ENCODE data around the gene CDC42EP4.
A peak's percentile ranks its signal among the peaks of the same experiment; 100 is the strongest.

Gene CDC42EP4, protein sequence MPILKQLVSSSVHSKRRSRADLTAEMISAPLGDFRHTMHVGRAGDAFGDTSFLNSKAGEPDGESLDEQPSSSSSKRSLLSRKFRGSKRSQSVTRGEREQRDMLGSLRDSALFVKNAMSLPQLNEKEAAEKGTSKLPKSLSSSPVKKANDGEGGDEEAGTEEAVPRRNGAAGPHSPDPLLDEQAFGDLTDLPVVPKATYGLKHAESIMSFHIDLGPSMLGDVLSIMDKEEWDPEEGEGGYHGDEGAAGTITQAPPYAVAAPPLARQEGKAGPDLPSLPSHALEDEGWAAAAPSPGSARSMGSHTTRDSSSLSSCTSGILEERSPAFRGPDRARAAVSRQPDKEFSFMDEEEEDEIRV

DNA sequence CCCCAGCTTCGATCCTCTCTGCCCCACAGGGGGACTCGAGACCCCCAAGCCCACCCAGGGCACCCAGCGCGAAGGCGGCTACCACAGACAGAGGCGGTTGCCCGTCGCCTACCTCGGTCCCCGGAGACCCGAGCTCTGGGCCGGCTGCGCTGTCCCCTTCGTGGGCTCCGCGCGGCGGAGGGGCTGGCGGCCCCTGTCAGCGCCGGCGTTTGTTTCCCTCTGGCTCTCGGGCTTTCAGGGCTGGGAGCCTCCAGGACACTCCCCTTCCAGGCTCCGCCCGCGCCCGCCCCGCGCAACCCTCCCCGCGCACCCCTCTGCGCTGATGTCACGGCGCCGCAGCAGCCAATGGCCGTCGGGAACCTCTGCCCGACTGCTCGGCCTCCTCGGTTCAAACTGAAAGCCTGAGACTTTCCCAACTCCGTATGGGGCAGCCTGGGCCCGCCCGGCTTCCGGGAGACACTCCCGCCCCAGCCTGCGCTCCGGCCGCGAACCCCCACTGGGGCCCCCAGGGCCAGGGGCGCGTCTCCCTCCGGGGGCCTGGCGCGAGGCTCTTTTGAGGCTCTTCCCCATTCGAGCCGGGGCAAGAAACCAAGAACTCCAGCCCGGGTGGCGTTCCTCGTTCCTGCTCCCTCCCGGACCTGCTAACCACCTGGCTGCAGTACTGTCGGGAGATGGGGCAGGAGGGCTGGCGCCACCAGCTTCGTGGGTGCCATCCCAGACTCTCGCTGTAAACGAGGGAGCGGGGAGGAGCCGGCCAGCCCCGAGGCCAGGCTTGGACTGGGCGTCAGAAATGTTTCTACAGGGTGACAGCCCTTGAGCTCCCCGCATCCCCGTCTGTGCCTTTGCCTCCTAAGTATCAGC lies at the start of gene CDC42EP4:
TSS of gene CDC42EP4 (minus strand) at position 221 of the 861 bp plus-strand sequence. CDS start 25,501 bp downstream, outside the sequence.
- DNase-seq (ENCODE audit: low read depth in 3 of 3) = peak; percentile 69 to 87 (median 73)

DNA sequence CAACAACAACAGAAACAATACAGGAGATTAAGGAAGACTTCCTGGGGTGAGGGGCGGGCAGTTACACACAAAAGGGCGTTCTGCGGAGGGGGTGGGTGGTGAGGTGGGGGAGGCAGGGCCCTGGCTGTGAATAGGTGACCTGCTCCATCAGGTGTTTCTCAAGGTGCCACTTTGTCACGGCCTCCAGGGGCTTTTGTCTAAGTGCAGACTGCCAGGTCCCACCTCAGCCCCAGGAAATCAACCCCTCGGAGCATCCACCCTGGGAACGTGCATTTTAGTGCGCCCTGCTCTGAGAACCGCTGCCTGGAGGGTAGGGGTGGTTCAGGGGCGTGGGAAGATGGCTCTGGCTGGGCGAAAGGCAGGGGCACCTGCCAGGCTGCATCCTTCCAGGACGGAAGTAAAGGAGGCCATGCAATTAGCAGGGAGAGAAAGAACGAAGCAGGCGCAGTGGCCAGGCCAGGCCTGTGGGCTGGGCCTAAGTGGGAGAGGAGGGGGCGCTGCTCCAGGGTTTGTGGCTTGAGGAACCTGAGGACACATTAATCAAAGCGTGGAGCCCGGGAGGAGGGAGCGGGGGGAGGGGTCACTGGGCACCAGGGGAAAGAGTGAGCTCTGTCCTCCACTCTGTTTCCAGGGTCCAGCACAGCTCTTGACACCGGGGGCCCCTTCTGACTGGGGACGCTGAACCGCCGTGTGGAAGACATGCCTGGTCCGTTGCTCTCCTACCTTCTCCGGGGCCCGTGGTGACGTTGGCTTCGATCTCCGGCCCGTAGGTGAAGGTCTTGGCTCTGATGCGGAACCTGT lies 49.4 kb upstream of the CDC42EP4 start:
- DNase-seq (ENCODE audit: low read depth in 3 of 3) = no peak

DNA sequence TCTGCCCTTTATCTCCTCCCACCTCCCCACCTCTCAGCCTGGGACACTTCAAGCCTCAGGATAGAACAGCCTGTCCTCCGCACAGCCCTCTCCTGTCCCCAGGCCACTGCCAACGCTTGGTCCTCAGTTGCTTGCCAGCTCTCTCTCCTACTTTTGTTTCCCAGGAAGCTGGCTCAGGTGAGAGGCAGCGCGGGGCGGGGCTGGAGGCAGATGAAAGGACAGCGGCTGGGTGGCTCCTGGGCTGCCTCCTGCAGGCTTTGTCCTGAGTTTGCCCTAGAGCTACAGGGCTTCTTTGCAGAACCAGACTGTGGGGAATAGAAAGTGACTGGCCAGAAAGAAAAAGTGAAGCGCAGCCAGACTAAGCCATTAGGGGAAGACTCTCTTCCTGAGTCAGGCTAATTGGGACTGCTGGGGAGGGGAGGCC lies 48.2 kb upstream of the CDC42EP4 start:
- DNase-seq (ENCODE audit: low read depth in 3 of 3) = no peak

DNA sequence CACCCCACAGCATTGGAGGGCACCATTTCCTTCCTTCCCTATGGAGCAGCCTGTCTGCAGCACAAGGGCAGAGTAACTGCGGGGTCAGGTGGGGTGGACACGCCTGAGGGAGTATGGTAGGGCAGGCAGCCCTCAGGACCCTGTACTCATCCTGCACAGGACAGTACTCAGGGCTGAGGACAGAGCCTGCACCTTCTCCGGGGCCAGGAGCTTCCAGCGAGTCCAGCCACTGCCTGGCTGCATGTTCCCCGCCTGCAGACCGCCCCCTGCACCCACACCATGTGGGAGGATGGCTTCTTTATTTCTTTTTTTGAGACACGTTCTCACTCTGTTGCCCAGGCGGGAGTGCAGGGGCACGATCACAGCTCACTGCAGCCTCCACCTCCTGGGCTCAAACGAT lies 47.6 kb upstream of the CDC42EP4 start:
- DNase-seq (ENCODE audit: low read depth in 3 of 3) = no peak

DNA sequence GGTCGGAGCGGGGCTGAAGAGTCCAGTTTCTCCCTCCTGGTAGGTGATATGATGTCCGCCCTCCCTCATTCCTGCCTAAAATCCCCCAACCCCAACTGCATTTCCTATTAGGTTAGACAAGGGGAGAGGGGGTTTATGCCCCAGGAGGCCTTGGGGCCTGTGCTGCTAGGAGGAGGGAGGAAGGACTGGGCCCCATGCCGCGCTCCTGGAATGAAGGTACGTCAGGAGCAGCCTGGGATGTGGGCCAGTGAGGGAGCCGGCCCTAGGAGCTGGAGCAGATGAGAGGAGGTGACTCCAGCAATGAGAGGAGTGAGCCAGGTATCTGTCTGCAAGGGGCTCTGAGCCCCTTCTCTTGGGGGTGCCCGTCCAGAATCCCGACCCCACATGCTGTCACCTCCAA lies 46.9 kb upstream of the CDC42EP4 start:
- DNase-seq (ENCODE audit: low read depth in 3 of 3) = no peak

DNA sequence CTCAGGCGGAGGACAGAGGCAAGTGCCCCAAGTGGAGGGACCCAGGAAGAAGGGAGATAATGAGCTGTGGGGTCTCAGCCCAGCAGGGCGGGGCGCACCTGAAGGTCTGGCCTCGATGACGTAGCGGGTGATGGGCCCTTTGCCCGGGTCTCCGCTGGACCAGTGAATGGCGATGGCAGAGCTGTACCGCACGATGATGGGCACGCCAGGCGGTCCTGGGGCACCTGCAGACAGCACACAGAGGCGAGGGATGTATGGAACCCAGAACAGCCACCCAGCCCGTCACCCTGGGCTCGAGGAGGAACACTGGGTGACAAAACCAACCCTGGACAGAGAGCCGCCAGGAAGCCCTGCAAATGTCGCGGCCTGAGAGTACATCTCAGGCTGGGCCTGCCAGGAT lies 46.2 kb upstream of the CDC42EP4 start:
- no peak for DNase-seq (ENCODE audit: low read depth in 3 of 3)

DNA sequence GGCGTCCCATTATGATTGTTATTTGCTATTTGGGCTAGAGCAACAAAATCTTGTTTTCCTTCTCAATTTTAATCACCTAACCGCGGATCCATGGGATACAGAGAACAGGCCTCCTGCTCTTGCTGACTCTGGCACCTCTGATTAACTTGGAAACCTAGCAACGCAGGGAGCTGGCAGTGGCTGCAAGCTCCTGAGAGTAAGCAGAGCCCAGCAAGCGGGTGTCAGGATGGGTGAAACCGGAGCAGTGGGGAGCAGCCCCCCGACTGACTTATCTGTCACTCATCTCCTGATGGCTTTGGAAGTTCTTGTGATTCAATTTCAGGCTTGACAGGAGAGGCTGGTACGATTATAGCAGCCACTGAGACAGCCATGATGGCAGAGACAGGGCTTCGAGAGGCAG lies 45.5 kb upstream of the CDC42EP4 start:
- DNase-seq (ENCODE audit: low read depth in 3 of 3) = no peak

DNA sequence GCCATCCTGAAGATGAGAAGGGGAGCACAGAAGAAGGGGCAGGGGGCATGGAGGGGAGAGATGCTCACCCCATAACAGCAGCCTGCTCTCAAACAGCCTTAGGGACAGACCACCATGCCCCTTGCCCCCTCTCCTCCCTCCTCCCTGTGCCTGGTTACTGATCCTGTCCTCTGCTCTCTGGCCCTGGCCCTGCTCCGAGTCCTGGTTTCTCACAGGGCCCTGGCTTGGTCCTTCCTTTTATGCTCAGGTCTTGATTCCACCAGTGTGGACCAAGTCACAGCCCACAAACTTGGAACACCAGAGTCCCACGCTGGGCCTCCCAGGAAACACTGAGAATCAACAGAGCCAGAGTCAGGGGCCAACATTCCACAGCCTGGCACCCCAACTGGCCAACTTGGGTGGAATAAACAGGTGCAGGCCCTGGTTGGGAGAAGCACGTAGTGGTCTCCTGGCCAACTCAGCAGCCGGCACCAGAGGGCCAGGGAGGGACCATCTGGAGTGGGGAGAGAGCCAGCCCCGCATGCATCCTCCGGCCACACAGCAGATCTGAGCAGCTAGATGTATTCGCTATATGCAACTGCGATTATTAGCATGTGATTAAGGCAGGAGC lies 44.9 kb upstream of the CDC42EP4 start:
- DNase-seq (ENCODE audit: low read depth in 3 of 3) = no peak

DNA sequence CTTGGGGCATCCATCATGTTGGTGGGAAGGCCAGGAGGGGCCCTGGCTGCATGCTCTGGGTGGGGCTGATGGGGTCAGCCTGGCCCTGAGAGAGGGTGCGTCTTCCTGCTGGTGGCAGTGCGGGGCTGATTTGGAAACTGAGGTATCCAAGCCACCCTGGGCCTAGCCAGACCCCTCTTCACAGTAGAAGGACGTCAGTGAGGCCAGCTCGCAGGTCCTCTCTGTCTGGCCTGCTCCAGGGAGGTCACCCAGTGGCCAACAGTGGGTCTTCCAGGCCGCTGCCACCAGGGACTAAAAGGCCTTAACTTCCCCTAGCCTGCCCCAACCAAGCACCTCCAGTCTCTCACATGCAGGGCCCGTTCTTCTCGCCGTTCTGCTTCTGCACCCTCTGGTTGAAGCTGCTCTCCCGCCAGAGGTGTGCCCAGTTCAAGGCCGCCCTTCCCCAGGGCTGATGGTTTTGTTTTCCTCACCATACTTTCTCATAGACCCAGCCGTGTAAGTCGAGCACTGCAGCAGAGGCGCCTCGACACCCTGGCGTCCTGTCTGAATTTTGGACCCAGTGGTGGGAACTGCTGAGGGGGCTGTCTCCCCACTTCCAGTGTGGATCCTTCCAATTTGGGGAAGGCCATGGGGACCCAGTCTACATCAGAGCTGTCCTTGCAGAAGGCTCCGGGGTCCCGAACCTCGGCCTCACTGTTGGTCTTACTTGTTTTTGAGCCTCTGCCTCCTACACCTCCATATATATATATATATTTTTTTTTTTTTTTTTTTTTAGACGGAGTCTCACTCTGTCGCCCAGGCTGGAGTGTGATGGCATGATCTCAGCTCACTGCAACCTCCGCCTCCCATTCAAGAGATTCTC lies 42.9 kb upstream of the CDC42EP4 start:
- DNase-seq (ENCODE audit: low read depth in 3 of 3) = no peak

DNA sequence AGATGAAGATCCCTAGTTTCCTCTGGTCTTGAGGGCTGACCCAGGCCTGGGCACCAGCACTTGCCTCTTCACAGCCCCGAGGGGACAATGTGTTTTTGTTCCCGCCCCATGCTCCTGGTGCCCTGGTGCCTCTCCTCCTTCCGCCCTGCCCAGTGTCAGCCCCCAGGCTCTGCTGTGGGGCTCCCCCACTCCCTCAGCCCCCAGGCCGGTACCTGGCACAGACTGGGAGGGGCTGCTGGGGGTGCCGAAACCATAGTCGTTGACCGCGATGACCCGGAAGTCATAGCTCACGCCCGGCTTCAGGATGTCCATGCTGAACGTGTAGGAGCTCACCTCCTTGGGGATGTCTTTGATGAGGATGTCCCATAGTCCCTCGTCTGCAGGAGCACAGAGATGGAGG lies 40.5 kb upstream of the CDC42EP4 start:
- no peak for DNase-seq (ENCODE audit: low read depth in 3 of 3)

DNA sequence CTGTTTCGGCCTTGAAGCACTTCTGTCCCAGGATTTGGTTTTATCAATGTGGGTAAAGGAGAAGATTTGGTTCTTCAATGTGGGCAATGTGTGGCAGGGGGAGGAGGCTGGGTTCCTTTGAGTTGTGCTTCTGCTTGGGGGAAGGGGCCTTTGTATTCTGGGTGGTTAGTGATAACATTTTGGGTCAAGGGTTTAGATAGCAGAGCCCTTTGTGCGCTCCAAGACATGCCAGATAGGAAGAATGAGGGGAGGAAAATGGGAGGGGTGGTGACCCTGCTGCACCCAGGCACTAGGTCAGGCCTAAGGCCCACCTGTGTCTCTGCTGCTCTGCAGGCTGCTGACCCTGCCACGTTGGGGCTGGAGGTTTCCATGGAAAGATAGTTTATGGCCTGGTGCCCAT lies 40.0 kb upstream of the CDC42EP4 start:
- no peak for DNase-seq (ENCODE audit: low read depth in 3 of 3)

DNA sequence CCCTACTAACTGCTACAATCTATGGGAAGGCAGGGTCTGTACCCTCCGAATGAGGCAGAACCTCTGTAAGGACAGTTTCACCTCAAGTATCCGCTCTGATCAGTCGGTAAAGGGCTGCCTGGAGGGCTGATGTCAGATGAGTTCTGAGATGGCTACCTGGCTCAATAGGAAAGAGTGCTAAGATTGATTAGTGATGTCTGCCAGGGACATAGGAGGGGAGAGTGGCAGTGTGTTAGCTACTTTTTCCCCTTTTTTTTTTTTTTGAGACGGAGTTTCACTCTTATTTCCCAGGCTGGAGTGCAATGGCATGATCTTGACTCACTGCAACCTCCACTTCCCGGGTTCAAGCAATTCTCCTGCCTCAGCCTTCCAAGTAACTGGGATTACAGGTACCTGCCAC lies 39.1 kb upstream of the CDC42EP4 start:
- no peak for DNase-seq (ENCODE audit: low read depth in 3 of 3)

DNA sequence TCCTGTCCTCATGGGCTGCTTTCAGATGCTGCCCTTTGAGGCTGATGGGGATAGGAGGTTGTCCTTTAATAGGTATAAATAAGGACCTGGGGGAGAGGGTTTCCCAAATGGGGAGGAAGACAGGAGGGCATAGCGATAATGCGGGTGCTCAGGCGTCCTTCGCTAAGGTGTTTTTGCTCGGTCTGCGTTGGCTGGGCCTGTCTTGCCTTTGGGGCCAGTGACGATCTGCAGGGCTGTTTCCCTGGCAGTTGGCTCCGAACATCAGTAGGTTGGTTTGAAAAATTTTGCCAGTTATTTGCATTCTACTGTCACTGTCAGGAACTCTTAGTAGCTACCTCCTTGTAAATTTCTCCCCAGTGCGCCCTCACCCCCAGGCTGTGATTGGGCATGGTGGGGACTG lies 37.8 kb upstream of the CDC42EP4 start:
- DNase-seq (ENCODE audit: low read depth in 3 of 3) = no peak

DNA sequence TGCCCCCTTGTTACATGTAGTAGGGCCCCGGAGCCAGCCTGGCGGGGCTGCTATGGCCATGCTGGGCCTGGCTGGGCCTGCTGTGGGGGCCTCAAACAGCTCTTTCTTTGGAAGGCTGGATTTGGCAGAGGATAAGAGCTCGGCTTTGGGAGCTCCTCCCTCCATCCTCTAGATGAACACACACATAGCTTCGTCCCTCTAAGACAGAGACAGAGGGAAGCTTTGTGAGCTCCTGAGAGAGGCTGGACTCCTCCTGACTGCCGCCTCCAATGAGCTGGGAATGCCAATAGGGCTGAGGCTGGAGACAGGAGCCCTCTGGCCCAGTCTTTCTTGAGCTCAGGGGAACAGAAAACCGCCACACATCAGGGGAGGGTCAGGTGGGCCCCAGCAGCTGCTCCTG lies 37.3 kb upstream of the CDC42EP4 start:
- no peak for DNase-seq (ENCODE audit: low read depth in 3 of 3)

DNA sequence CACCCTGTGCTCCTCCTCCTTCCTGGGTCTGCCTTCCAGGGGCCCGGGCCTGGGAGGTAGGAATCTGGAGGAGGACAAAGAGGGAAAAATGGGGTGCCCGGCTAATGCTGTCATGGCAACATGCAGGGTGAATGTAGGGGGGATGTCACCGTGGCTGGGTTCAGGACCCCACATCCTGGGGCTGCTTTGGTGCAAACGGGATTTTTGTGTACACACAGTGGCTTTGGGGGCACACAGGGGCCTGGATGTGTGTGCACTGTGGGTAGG lies 37.0 kb upstream of the CDC42EP4 start:
- DNase-seq (ENCODE audit: low read depth in 3 of 3) = no peak

DNA sequence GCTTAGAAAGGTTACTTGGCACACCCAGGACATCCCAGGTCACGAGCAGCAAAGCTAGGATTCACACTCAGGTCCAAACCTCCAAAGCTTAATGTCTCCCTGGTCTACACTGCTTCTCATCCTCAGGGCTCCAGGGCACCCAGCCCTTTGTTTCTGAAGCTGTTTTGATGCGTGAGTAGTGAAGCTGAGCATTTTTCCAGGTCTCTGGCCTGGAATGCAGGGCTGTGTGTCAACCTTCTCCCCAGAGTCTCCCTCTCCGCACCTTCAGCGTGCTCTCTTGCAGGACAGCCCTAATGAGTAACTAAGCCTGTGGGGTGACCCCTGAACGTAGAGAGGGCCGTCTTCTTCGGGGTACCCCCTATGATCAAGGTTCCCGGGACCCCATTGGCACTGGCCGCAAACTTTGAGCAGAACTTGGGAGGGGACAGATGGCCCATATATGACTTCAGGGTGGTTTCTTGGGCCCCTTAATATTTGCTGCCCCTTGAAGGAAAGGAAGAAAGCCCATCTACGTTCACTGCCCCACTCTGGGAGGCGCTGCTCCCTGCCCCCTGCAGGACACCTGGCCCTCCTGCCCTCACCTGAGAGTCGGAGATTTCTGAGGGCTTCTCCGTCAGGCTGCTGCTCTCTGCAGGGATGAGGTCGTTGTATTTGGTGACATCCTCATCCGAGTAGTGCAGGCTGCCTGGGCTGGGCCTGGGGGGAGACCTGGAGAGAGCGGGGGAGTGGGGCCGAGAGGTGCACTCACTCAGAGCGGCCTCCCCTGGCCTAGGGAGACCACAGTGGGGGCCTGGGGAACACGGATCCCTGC lies 36.4 kb upstream of the CDC42EP4 start:
- no peak for DNase-seq (ENCODE audit: low read depth in 3 of 3)

DNA sequence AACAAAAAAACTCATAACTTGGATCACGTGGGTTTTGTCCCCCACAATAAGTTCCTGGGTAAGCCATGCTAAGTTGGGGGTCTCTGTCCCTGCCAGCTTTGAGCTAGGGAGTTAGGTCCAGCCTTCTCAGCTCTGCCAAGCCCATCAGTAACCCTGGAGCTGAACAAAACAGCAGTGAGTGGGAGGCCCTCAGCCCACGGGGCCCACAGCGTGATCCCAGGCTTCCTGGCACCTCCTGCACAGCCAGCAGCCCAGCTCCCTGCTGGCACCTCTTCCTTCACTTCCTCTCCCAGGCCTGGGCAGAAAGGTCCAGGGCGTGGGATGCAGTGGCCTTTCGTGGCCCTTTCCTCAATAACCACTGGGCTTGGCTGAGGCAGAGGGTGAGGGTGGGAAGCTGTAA lies 35.5 kb upstream of the CDC42EP4 start:
- DNase-seq (ENCODE audit: low read depth in 3 of 3) = no peak

DNA sequence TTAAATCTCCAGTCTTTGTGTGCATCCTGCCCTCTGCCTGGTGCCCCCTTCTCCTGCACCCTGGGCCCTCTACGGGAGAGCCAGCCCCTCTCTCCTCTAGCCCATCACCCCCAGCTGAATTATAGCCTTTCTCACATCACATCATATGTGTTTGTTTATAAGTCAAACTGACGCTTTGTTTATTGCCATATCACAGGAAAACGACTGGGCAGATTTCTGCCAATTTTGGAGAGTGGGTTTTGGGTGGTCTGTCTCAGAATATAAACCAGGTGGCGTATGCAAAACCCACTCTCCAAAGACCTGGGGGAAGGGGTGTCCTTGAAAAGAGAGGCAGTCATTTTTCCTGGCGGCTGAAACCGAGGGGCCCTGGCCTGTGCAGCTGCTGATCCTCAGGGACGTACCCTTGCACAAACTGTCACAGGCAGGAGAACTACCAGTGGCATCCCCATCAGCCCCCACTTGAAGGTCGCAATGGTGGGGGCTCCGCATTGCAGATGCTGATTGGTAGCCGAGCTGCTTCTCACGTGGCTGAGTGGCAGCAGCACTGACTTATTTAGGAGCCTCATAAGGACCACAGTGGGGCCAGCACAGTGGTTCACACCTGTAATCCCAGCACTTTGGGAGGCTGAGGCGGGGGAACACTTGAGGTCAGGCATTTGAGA lies 34.8 kb upstream of the CDC42EP4 start:
- DNase-seq (ENCODE audit: low read depth in 3 of 3) = no peak

DNA sequence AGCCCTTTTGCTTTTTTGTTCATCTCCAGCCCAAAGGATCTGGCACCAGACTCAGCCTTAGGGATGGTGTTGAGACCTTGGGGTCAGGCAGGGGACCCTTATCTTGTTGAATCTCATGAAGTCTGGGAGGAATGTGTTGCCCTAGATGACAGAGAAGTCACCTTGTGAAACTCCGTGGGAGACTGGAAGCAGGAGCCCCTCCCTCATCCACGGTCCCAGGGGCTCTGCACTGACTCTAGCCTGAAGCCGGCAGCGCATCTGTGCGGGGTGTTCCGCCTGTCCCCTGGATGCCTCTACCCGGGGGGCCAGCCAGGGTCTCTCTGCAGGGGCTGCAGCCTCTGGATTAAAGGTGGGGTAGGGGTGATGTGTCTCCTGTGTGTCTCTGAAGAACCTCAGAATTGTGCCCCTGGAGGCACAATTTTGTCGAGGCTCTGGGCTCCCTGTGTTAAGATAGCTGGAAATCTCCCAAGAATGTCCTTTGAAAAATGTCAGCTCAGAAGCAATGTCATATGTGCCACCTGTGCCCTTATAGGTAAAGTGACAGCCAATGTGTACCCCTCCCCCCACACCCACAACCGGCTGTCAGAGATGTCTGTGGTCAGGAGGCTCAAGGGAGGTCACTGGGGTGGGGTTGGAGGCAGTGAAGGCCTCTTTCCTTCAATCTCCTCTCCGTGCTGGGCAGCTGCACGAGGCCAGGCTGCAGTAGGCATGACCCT lies 32.1 kb upstream of the CDC42EP4 start:
- no peak for DNase-seq (ENCODE audit: low read depth in 3 of 3)
